RCC 7860 (cell line): ENCODE results near the gene PDIA4.

Source experiments
- DNase-seq: peaks from one replicate; pipeline ENCODE4 v3.0.0-alpha.2; 2015; ENCODE audit warnings: low spot score
- FAIRE-seq: peaks from 2 replicates; lab custom pipeline; 2012; peaks lifted over from hg19 to GRCh38; lab: Jason Lieb, UNC

The PDIA4 gene

GRCh38 chr7:148975896-148976295 is 52.4 kb downstream of the PDIA4 start:
- no peak for DNase-seq
- FAIRE-seq = no peak

- DNase-seq (no peak), FAIRE-seq (no peak)
These were observed 55.0 kb downstream of the PDIA4 start for GRCh38 chr7:148973256-148973655.

- no peak for DNase-seq
These were observed 55.9 kb downstream of the PDIA4 start for GRCh38 chr7:148972375-148972774.

DNA sequence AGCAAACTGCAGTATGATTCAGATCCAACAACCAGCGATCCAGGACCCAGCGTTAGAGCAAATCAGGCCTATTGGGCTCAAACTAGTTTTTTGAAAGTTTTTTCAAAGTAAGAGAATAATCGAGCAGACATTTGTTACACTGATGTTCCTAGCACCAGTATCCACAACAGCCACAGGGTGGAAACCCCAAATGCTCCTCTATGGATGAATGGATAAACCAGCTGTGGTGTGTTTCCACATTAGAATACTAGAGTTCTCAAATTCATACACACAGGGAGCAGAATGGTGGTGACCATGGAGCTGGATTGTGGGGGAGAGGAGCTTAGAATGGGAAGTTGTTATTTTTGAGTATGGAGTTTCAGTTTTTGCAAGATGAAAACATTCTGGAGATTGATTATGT is 60.7 kb downstream of the PDIA4 start:
- DNase-seq (no peak), FAIRE-seq (no peak)

More at GRCh38 chr7:148972375-148972774, 55.9 kb downstream of the PDIA4 start:
- no peak for FAIRE-seq

GRCh38 chr7:148967032-148967372 is 61.3 kb downstream of the PDIA4 start:
- FAIRE-seq (no peak), DNase-seq (no peak)

GRCh38 chr7:148964483-148965267 is 63.6 kb downstream of the PDIA4 start:
- DNase-seq (no peak), FAIRE-seq (no peak)

- no peak for DNase-seq
- no peak for FAIRE-seq
These were observed 64.5 kb downstream of the PDIA4 start for GRCh38 chr7:148963583-148964482.

- FAIRE-seq = peak; percentile 74
These were observed 65.3 kb downstream of the PDIA4 start for GRCh38 chr7:148962823-148963582.

DNA sequence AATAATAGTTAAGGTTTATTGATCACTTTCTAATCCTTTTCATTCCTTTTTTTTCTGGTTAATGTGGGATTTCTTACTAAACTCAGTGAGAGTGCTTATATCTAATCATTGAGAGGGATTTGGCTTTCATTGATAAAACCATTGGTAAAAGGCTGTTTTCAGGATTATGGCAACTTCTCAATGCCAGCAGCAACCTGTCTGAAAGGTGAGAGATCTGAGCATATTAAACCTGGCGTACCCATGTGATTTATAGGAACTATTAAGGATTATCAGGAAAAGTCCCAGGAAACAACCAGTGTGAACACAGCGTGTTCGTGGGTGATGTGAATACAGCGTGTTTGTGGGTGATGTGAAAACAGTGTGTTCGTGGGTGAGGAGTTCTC is 65.9 kb downstream of the PDIA4 start:
- no peak for DNase-seq
- no peak for FAIRE-seq

More at GRCh38 chr7:148962823-148963582, 65.3 kb downstream of the PDIA4 start:
- peak; percentile 69 for DNase-seq

GRCh38 chr7:148959726-148960125 is 68.6 kb downstream of the PDIA4 start:
- DNase-seq (no peak), FAIRE-seq (no peak)

DNA sequence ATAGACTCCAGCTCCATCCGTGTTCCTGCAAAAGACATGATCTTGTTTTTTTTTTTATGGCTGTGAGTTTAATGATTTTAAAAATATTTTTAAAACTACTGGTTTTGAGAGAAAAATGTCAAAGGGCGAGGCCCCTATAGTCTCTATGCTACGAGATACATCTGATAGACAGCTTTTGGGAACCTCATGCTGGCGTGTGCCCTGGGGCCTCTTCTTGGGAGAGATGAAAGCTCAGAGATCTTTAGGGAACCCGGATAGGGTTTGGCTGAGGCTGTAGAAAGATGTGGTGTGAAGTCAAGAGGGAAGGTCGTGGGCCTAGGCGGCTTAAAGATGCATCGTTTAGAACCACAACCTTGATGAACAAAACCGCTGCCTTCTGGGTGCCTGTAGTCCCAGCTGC is 70.2 kb downstream of the PDIA4 start:
- FAIRE-seq = no peak
- no peak for DNase-seq

GRCh38 chr7:148954766-148955165 is 73.5 kb downstream of the PDIA4 start:
- FAIRE-seq = no peak
- no peak for DNase-seq

DNA sequence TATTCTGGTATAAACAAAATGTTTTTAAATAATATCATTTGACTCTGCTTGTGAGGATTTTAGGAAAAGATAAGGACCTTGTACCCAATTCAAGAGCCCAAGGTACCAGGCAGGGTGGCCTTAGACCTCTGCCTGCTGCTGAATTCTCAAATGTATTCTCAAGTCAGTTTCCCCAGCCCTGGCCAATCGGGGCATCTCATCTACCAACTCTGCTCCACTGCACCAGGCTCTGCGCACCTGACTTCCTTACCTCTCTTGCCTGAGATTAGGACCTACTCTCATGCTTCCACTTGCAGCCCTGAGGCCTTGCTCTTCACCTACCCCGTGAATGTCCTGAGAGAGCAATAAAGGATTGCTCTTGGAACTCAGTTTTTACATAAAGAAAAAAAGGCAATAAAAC is 74.6 kb downstream of the PDIA4 start:
- DNase-seq = no peak
- no peak for FAIRE-seq
